Left renal pelvis (tissue), 4 donors: ENCODE results near the gene CNTN1. TPM values are rescaled to one million over a fixed set of nuclear protein-coding genes. Genes with fewer than 3 reads are reported as not detected.
"Not testable (repeated sequence)": the region's sequence is repeated elsewhere in the genome, so short reads cannot be mapped to it uniquely, and the experiment has no call there.

Experiments used
- DNase-seq, 4 donors: peaks; one replicate each; pipeline ENCODE4 v3.0.0-alpha.2; 2013; ENCODE audit warnings: low read depth in 4 of 4, low spot score in 3 of 4
- polyA plus RNA-seq, 4 donors: library from polyadenylated mRNA; unstranded; fragments of 120-200 nt; gene quantifications; one replicate each; pipeline ENCODE4 v1.2.1, GENCODE V29; 2013; ENCODE audit not compliant: insufficient read length in 4 of 4

Gene CNTN1
- polyA plus RNA-seq, 4 donors: 28.0 to 125 (median 63.3) TPM

DNA sequence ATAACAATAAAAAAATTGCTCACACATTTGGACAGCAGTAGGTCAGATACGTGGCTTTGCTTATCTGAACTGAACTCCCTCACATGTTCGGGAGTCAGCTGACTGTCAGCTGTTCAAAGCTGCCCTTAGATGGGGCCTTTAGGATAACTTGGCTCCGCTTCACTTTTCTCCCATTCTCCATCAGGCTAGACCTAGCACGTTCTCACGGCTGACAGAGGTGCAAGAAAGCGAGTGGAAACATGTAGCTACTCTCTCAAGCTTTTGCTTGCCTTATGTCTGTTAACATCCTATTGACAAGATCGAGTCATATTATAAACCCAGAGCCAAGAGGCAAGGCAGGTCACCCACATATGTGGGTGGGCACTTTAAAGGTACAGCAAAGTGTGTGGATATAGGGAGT is 383.9 kb downstream of the CNTN1 start:
- no peak for DNase-seq

DNA sequence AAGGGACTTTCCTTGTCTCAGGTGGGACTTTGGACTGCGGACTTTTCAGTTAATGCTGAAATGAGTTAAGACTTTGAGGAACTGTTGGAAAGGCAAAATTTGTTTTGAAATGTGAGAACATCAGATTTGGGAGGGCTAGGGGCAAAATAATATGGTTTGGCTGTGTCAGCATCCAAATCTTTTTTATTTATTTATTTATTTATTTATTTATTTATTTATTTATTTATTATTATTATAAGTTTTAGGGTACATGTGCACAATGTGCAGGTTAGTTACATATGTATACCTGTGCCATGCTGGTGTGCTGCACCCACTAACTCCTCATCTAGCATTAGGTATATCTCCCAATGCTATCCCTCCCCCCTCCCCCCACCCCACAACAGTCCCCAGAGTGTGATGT is 389.0 kb downstream of the CNTN1 start:
- DNase-seq: not testable (repeated sequence)

GRCh38 chr12:41089438-41089837 is 397.2 kb downstream of the CNTN1 start:
- DNase-seq: no peak

DNA sequence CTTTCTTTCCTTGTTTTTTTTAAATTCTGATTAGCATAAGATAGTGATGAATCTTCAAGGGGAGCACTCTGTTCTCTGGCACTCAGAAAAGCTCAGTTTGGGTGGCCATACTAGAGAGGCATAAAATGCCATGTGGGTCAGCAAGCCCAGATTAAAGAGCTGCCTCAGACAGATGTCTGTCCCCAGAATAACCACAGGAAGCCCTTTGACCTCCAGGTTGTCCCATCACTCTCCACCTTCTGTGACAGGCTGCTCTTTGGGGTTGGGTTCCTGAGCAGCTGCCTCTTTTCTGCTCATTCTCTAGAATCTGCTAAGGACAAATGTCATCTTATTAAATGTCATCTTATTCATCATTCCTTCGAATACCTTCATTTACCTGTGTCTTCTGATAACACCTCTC is 399.9 kb downstream of the CNTN1 start:
- DNase-seq: no peak

DNA sequence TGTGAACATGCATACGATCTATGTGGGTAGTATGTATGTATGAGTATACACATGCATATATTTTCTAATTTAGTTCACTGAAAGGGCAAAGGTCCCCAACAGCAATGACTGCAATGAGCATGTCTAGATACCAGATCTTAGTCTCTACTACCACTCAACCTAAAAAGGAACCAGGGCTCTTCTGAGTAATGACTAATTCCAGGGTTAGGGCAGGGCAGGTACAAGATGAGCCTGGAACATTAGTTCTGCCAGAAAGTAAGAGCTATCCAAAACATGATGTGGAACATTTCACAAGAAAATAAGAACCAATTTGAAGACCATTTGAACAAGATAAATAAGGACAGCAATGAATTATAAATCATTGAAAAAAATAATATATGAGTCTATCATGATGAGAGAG is 404.6 kb downstream of the CNTN1 start:
- DNase-seq: no peak

DNA sequence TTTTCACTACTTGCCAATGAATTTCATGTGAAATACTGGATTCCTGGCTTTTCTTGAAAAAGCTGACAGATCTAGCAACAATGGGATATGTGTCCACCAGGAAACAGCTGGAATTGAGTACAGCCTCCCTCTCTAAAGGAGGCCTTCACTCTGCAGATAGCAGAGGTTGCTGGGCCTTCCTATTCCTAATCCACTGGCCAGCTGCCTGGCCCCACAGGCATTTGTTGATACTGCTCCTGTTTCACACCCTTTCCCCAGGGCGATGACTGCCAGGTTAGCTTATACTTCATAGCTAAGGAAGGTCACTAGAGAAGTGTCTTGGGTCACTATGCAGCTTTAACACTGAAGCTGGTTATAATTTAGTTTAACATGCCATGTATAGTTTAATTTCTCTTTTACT is 408.3 kb downstream of the CNTN1 start:
- no peak for DNase-seq

DNA sequence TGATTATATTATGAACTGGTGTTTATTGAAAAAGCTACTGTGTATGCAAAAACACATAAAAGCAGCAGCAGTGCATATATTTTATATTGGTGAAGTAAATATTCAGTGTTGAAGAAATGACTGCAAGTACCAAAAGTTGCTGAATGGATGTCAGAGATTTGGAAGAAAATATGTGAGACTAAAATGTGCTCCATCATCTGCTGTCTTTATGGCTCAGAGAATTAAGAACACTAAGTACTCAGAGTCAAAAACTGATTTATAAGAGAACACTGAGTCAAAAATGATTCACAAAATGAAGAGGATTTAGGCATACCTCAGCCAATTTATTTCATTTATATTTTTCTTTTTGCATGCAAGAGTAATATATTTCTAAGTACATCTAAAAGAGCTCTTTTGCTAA is 409.6 kb downstream of the CNTN1 start:
- no peak for DNase-seq

GRCh38 chr12:41103614-41104013 is 411.4 kb downstream of the CNTN1 start:
- DNase-seq: no peak

DNA sequence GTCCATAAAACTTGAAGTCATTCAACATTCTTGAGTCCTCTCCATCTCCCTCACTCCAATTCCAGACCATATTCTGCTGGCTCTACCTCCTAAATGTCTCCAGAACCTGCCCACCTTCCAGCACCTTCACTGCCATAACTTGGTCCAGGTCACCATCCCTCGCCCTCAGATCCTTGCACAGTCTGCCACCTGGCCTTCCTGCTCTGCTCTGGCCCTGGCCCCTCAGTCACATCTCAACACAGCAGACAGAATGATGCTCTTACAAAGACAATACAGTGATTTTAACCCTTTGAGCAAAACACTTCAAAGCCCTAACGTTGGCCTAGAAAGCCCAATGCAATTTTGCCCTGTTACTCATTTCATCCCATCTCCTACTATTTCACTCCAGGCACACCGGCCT is 414.1 kb downstream of the CNTN1 start:
- no peak for DNase-seq

- peak in 2 of 4 donors; percentile 12 to 19 for DNase-seq
Measured at GRCh38 chr12:41108032-41108431, 415.8 kb downstream of the CNTN1 start.

GRCh38 chr12:41112903-41113302 is 420.7 kb downstream of the CNTN1 start:
- no peak for DNase-seq

DNA sequence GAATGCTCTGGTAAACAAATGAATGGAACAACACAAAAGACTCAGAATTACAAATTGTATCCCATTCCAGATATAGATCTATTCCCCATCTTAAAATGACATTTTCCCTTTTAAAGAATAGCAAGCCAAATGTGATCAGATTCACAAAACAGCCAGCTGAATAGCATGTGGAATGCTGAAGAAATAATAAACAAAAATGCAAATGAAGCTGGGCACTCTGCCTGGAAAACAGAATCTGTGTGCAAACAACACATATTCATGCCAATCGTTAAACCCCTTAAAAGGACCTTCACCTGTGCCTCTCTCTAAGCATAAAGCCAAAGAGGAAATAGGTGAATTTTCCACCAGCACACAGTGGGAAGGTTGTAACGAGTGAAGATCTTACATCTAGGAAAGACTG is 428.0 kb downstream of the CNTN1 start:
- DNase-seq: no peak

DNA sequence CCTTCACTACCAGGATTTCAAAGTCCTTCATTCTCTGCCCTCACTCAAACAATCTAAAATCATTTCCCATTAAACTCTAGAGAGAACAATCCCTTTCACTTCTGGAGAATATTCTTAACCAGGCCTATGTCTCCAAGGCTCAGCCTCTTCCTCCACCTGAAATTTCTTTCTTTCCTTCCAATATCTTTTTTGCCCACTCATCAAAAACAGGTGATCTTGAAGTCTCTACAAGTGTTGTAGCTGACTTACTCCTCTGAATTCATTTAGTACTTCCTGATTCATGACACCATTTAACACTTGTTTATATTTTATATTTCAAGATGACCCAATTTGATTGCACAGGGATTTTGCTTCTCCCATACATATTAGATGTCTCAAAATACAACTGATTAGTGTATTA is 429.1 kb downstream of the CNTN1 start:
- no peak for DNase-seq
